HEK293 (cell line): ENCODE data around the gene RTN4RL2.
A peak's percentile ranks its signal among the peaks of the same experiment; 100 is the strongest.

Experiments
- CTCF ChIP-seq: fragments of 450-650 bp; formaldehyde crosslinking; IDR thresholded peaks from 2 replicates; pipeline ENCODE4 v1.5.1; 2016; ENCODE audit warnings: missing biosample characterization, missing genetic modification characterization
- ELK4 ChIP-seq: IDR thresholded peaks from 2 replicates; pipeline ENCODE4 v1.6.1; 2011; ENCODE audit warnings: mild to moderate bottlenecking, low read depth, low read length, borderline replicate concordance
- FEZF1 ChIP-seq: fragments of 450-650 bp; formaldehyde crosslinking; IDR thresholded peaks from 2 replicates; pipeline ENCODE4 v1.5.1; 2016; ENCODE audit warnings: missing biosample characterization, missing genetic modification characterization
- GFI1B ChIP-seq: fragments of 450-650 bp; formaldehyde crosslinking; IDR thresholded peaks from 2 replicates; pipeline ENCODE4 v1.5.1; 2016; ENCODE audit warnings: missing biosample characterization, missing genetic modification characterization
- KLF9 ChIP-seq: fragments of 450-650 bp; formaldehyde crosslinking; IDR thresholded peaks from 2 replicates; pipeline ENCODE4 v1.5.1; 2016; ENCODE audit warnings: missing biosample characterization, missing genetic modification characterization, low read depth
- PRDM10 ChIP-seq: fragments of 450-650 bp; formaldehyde crosslinking; IDR thresholded peaks from 2 replicates; pipeline ENCODE4 v1.5.1; 2016; ENCODE audit warnings: missing biosample characterization, missing genetic modification characterization
- RBAK ChIP-seq: fragments of 450-650 bp; formaldehyde crosslinking; IDR thresholded peaks from 2 replicates; pipeline ENCODE4 v1.5.1; 2016; ENCODE audit warnings: missing biosample characterization, missing genetic modification characterization
- SP3 ChIP-seq: fragments of 450-650 bp; formaldehyde crosslinking; IDR thresholded peaks from 2 replicates; pipeline ENCODE4 v1.5.1; 2016; ENCODE audit warnings: missing biosample characterization, missing genetic modification characterization
- ZBTB20 ChIP-seq: fragments of 450-650 bp; formaldehyde crosslinking; IDR thresholded peaks from 2 replicates; pipeline ENCODE4 v1.5.1; 2016; ENCODE audit warnings: missing biosample characterization, missing genetic modification characterization
- ZBTB21 ChIP-seq: fragments of 450-650 bp; formaldehyde crosslinking; IDR thresholded peaks from 2 replicates; pipeline ENCODE4 v1.5.1; 2017; ENCODE audit warnings: missing biosample characterization, missing genetic modification characterization
- ZBTB44 ChIP-seq: fragments of 450-650 bp; IDR thresholded peaks from 2 replicates; pipeline ENCODE4 v1.5.1; 2018; ENCODE audit warnings: missing biosample characterization, mild to moderate bottlenecking, missing genetic modification characterization
- ZFHX2 ChIP-seq: fragments of 450-650 bp; formaldehyde crosslinking; conservative IDR thresholded peaks from 2 replicates; pipeline ENCODE4 v1.5.1; 2016; ENCODE audit warnings: missing biosample characterization, missing genetic modification characterization
- ZNF10 ChIP-seq: fragments of 450-650 bp; formaldehyde crosslinking; IDR thresholded peaks from 2 replicates; pipeline ENCODE4 v1.5.1; 2017; ENCODE audit warnings: missing biosample characterization, missing genetic modification characterization
- ZNF202 ChIP-seq: fragments of 450-650 bp; formaldehyde crosslinking; IDR thresholded peaks from 2 replicates; pipeline ENCODE4 v1.5.1; 2016; ENCODE audit warnings: missing biosample characterization, missing genetic modification characterization, borderline replicate concordance
- ZNF23 ChIP-seq: fragments of 450-650 bp; formaldehyde crosslinking; IDR thresholded peaks from 2 replicates; pipeline ENCODE4 v1.5.1; 2016; ENCODE audit warnings: missing biosample characterization, missing genetic modification characterization, borderline replicate concordance
- ZNF248 ChIP-seq: fragments of 450-650 bp; formaldehyde crosslinking; IDR thresholded peaks from 2 replicates; pipeline ENCODE4 v1.5.1; 2017; ENCODE audit warnings: missing biosample characterization, missing genetic modification characterization
- ZNF292 ChIP-seq: fragments of 450-650 bp; formaldehyde crosslinking; IDR thresholded peaks from 2 replicates; pipeline ENCODE4 v1.5.1; 2016; ENCODE audit warnings: low read depth, missing biosample characterization, missing genetic modification characterization, borderline replicate concordance
- ZNF341 ChIP-seq: fragments of 450-650 bp; formaldehyde crosslinking; IDR thresholded peaks from 2 replicates; pipeline ENCODE4; 2016; ENCODE audit warnings: low read depth, missing biosample characterization, missing genetic modification characterization
- ZNF366 ChIP-seq: fragments of 450-650 bp; formaldehyde crosslinking; conservative IDR thresholded peaks from 2 replicates; pipeline ENCODE4 v1.5.1; 2016; ENCODE audit warnings: missing biosample characterization, missing genetic modification characterization
- ZNF433 ChIP-seq: fragments of 450-650 bp; formaldehyde crosslinking; IDR thresholded peaks from 2 replicates; pipeline ENCODE4 v1.5.1; 2016; ENCODE audit warnings: missing biosample characterization, missing genetic modification characterization, low read depth
- ZNF449 ChIP-seq: fragments of 450-650 bp; formaldehyde crosslinking; IDR thresholded peaks from 2 replicates; pipeline ENCODE4 v1.5.1; 2017; ENCODE audit warnings: missing biosample characterization, mild to moderate bottlenecking, missing genetic modification characterization, moderate library complexity
- ZNF571 ChIP-seq: fragments of 450-650 bp; formaldehyde crosslinking; IDR thresholded peaks from 2 replicates; pipeline ENCODE4 v1.5.0; 2017; ENCODE audit warnings: missing biosample characterization, missing genetic modification characterization
- ZNF580 ChIP-seq: fragments of 450-650 bp; formaldehyde crosslinking; IDR thresholded peaks from 2 replicates; pipeline ENCODE4 v1.5.1; 2016; ENCODE audit warnings: missing biosample characterization, missing genetic modification characterization
- ZNF621 ChIP-seq: fragments of 450-650 bp; formaldehyde crosslinking; IDR thresholded peaks from 2 replicates; pipeline ENCODE4 v1.5.1; 2017; ENCODE audit warnings: missing biosample characterization, missing genetic modification characterization
- ZNF639 ChIP-seq: fragments of 450-650 bp; formaldehyde crosslinking; IDR thresholded peaks from 2 replicates; pipeline ENCODE4 v1.5.1; 2016; ENCODE audit warnings: missing biosample characterization, missing genetic modification characterization
- ZNF701 ChIP-seq: fragments of 450-650 bp; formaldehyde crosslinking; IDR thresholded peaks from 2 replicates; pipeline ENCODE4 v1.5.1; 2016; ENCODE audit warnings: missing biosample characterization, missing genetic modification characterization
- ZNF76 ChIP-seq: fragments of 450-650 bp; formaldehyde crosslinking; IDR thresholded peaks from 2 replicates; pipeline ENCODE4; 2016; ENCODE audit warnings: low read depth, missing biosample characterization, missing genetic modification characterization, borderline replicate concordance
- ZNF785 ChIP-seq: fragments of 450-650 bp; formaldehyde crosslinking; IDR thresholded peaks from 2 replicates; pipeline ENCODE4 v1.5.1; 2016; ENCODE audit warnings: missing biosample characterization, missing genetic modification characterization
- ZXDB ChIP-seq: fragments of 450-650 bp; formaldehyde crosslinking; IDR thresholded peaks from 2 replicates; pipeline ENCODE4 v1.5.1; 2016; ENCODE audit warnings: missing biosample characterization, missing genetic modification characterization

Gene RTN4RL2

GRCh38 chr11:57458410-57459163, 1.7 kb upstream of the RTN4RL2 start (continued):
- TF ChIP-seq ZNF580 (tag by site-specific recombination) (no peak), FEZF1 (no peak), ZNF76 (tag by site-specific recombination) (peak; percentile 57; the same call in 1 of the 2 replicates), SP3 (peak; percentile 52), RBAK (tag by site-specific recombination) (no peak), ZNF202 (tag by site-specific recombination) (peak; percentile 94), ZFHX2 (tag by site-specific recombination) (0 out of 2 replicates have a peak, but pooled peaks have one; percentile 12), ZNF701 (tag by site-specific recombination) (no peak), ELK4 (no peak), ZNF433 (tag by site-specific recombination) (no peak), ZNF366 (tag by site-specific recombination) (peak; percentile 96), ZXDB (no peak; the same call in 1 of the 2 replicates), ZNF10 (tag by site-specific recombination) (no peak), ZBTB21 (no peak), CTCF (tag by site-specific recombination) (peak; percentile 80), ZNF292 (no peak), ZNF341 (tag by site-specific recombination) (no peak), ZNF621 (tag by site-specific recombination) (no peak), ZBTB44 (tag by site-specific recombination) (no peak), ZNF785 (tag by site-specific recombination) (no peak), PRDM10 (tag by site-specific recombination) (peak; percentile 83), ZNF571 (no peak), ZNF248 (tag by site-specific recombination) (no peak), ZNF449 (no peak), ZNF639 (0 out of 2 replicates have a peak, but pooled peaks have one; percentile 58), KLF9 (no peak), ZBTB20 (peak; percentile 50; the same call in 1 of the 2 replicates), GFI1B (tag by site-specific recombination) (no peak), ZNF23 (tag by site-specific recombination) (no peak)
